ENCODE results near the gene KCNC3. TPM values are rescaled to one million over a fixed set of nuclear protein-coding genes. Genes with fewer than 3 reads are reported as not detected.

KCNC3 gene
- polyA plus RNA-seq, 2 of the 4 experiments (the other 2 are of a cell fraction): 0.17 to 1.4 TPM

- POLR2A ChIA-PET: no interaction called here
Observed at GRCh38 chr19:50319156-50319555, 10.0 kb downstream of the KCNC3 start.

GRCh38 chr19:50318438-50318837 lies 10.7 kb downstream of the KCNC3 start:
- no peak for TF ChIP-seq E2F6 (IDR thresholded peaks at IDR 0.05; ENCODE audit: borderline replicate concordance, low read depth)
- no peak for TF ChIP-seq FOSL2 (IDR thresholded peaks at IDR 0.05)
- no peak for TF ChIP-seq FOSL2 (CRISPR knock-in tag; IDR thresholded peaks at IDR 0.05)
- TF ChIP-seq NR3C1 (IDR thresholded peaks at IDR 0.05): no peak
- TF ChIP-seq HOXB13 (CRISPR knock-in tag; IDR thresholded peaks at IDR 0.05; ENCODE audit: low read depth): no peak
- no peak for TF ChIP-seq FOXS1 (CRISPR knock-in tag; IDR thresholded peaks at IDR 0.05)
- no peak for TF ChIP-seq RFX5 (IDR thresholded peaks at IDR 0.05)
- no peak for TF ChIP-seq MAX (IDR thresholded peaks at IDR 0.05)
- TF ChIP-seq TP53 (CRISPR knock-in tag; IDR thresholded peaks at IDR 0.05): no peak
- TF ChIP-seq POLR2A (IDR thresholded peaks at IDR 0.05; ENCODE audit: low read length): no peak
- no peak for TF ChIP-seq USF2 (IDR thresholded peaks at IDR 0.05)
- TF ChIP-seq RNF2 (IDR thresholded peaks at IDR 0.05; ENCODE audit: borderline replicate concordance, low read depth): no peak
- no peak for TF ChIP-seq TFCP2L1 (CRISPR knock-in tag; IDR thresholded peaks at IDR 0.05)
- TF ChIP-seq CHD4 (IDR thresholded peaks at IDR 0.05; ENCODE audit: borderline replicate concordance): no peak
- TF ChIP-seq SREBF2 (IDR thresholded peaks at IDR 0.05): no peak
- TF ChIP-seq ESRRA (IDR thresholded peaks at IDR 0.05; ENCODE audit: borderline replicate concordance, low read length): no peak
- ChIA-PET POLR2A (no interaction called here), CTCF (interaction anchor here (1.6 to 2.0 kb wide), 2 partner anchors 10 to 11 kb away, joined by 3 to 10 read pairs; partner anchors contain the start of gene KCNC3)
- WGBS (ENCODE audit: missing lambda C conversion rate): 69% methylated on average over 8 of the region's 8 CpGs
- Histone ChIP-seq H3K4me2 (no peak overlapping the region), H3K4me1 (peaks cover 16% of the 10 kb centered on the region), H3K9me3 (no peaks in the 10 kb centered on the region), H3K4me3 (no peak overlapping the region), H3K27ac (no peak overlapping the region)
- no peak for DNase-seq (ENCODE audit: low read depth in 1 of 2, low spot score in 1 of 2)
- ATAC-seq: no peak
- FAIRE-seq: no peak

More at GRCh38 chr19:50319156-50319555, 10.0 kb downstream of the KCNC3 start:
- WGBS (ENCODE audit: missing lambda C conversion rate): 54% methylated on average over 11 of the region's 11 CpGs
- CTCF ChIA-PET: interaction anchor here (0.7 to 2.0 kb wide), 4 partner anchors 9 to 57 kb away, joined by 3 to 10 read pairs (median 4); partner anchors contain the start of gene KCNC3
- ATAC-seq (no peak), DNase-seq (ENCODE audit: low read depth in 1 of 2, low spot score in 1 of 2) (no peak), FAIRE-seq (no peak)
- Histone ChIP-seq H3K27ac (no peak overlapping the region), H3K4me2 (no peak overlapping the region), H3K4me1 (peaks cover 12% of the 10 kb centered on the region), H3K9me3 (no peaks in the 10 kb centered on the region), H3K4me3 (no peak overlapping the region)
- TF ChIP-seq HOXA7 (CRISPR knock-in tag; IDR thresholded peaks at IDR 0.05) (no peak), GATA3 (IDR thresholded peaks at IDR 0.05; ENCODE audit: borderline replicate concordance) (no peak), CBX8 (IDR thresholded peaks at IDR 0.05) (no peak), FOSL2 (IDR thresholded peaks at IDR 0.05) (no peak), FOSL2 (CRISPR knock-in tag; IDR thresholded peaks at IDR 0.05) (no peak), USF2 (IDR thresholded peaks at IDR 0.05) (no peak), CEBPB (IDR thresholded peaks at IDR 0.05) (no peak), PHF8 (IDR thresholded peaks at IDR 0.05; ENCODE audit: borderline replicate concordance, low read depth) (no peak), CTCF (IDR thresholded peaks at IDR 0.05) (no peak), HEYL (CRISPR knock-in tag; IDR thresholded peaks at IDR 0.05) (no peak), FOXS1 (CRISPR knock-in tag; IDR thresholded peaks at IDR 0.05) (no peak)

All from A549 (cell line).